ENCODE measurements around the gene SIGLECL1. TPM values are rescaled to one million over a fixed set of nuclear protein-coding genes. Genes with fewer than 3 reads are reported as not detected.

Gene SIGLECL1
- total RNA-seq, 1 donor from 2014 or later = not detected

DNA sequence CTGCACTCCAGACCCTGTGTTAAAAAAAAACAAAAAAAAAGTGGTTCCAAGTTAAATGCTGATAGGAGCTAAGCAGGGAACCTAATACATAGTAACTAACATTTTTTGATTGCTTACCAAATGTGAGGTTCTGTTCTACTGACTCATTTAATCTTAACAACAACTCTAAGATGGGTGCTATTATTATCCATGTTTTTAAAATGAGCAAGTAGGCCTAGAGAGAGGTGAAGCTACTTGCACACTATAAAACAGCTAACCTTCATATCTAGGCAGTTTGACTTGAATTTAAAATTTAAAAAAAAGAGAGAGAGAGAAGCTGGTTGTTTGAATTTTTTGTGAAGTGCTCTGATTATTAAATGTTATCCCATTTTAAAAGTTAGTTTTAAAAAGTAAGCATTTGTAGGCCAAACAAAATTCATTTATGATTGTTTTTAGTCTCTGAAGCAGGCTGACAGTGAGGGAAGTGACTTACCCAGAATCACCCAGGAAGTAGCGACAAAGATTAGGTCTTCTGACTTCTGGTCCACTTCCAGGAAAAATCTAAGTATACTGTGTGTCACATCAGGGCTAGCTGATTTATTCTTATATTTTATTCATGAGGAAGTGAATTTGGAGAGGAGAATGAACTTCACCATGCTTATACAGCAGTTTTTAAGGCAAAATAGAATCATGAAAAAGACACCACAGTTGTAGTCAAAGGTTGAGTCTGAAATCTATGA is 2.4 kb downstream of the SIGLECL1 start:
- no peak for DNase-seq
- Mint-ChIP-seq H3K4me3 (no peak overlapping the region), H3K36me3 (ENCODE audit: low read depth) (no peaks in the 10 kb centered on the region), H3K27me3 (peaks cover 1% of the 10 kb centered on the region), H3K4me1 (peaks cover 4% of the 10 kb centered on the region), H3K27ac (no peak overlapping the region), H3K9me3 (no peaks in the 10 kb centered on the region)
- CTCF ChIA-PET = no interaction called here
- no peak for TF ChIP-seq CTCF (IDR thresholded peaks at IDR 0.05)
- POLR2A ChIA-PET = no interaction called here
- intact Hi-C loops (cut with micrococcal nuclease) = no loop called here
- no peak for ATAC-seq (ENCODE audit: low read depth)

DNA sequence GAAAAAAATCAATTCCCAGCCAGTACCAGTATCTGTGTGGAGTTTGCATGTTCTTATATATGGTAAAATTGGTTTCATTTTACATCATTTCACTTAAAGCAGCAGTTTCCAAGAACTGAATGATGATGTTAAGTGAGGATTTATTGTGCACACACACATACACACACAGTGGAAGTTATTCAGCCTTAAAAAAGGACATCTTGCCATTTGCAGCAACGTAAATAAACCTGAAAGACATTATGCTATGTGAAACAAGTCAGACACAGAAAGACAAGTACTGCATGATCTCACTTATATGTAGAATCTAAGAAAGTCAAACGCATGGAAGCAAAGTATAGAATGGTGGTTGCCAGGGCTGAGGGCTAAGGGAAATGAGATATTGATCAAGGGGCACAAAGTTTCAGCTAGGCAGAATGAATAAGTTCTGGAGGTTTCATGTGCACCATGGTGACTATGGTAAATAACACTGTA is 5.3 kb downstream of the SIGLECL1 start:
- CTCF ChIA-PET = no interaction called here
- peaks cover 7% of the 10 kb centered on the region for H3K27me3 Mint-ChIP-seq
- no peaks in the 10 kb centered on the region for H3K9me3 Mint-ChIP-seq
- POLR2A ChIA-PET = no interaction called here
- ATAC-seq (ENCODE audit: low read depth) (no peak), DNase-seq (no peak)
- no peak for TF ChIP-seq CTCF (IDR thresholded peaks at IDR 0.05)
- no peak overlapping the region for H3K4me3 Mint-ChIP-seq
- no peaks in the 10 kb centered on the region for H3K36me3 Mint-ChIP-seq (ENCODE audit: low read depth)
- H3K27ac Mint-ChIP-seq = no peak overlapping the region
- H3K4me1 Mint-ChIP-seq = peaks cover 7% of the 10 kb centered on the region
- intact Hi-C loops (cut with micrococcal nuclease) = no loop called here

DNA sequence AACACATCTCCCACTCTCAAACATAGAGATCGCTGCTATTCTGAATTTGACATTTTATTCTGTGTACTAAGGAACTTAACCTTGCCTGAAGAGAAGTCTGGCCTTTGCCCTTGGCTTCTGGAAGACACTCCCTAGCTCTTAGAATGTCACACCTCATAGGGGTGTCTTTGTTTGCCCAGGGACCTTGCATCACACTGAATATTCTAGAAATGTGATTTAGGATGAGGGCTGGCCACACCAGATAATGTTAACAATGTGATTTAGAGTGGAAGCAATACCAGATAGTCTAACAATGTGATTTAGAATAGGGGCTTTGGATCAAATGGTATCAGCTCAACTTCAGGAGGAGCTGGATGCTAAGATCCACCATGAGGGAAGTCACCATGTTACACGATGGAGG is 6.6 kb downstream of the SIGLECL1 start:
- ATAC-seq (ENCODE audit: low read depth) (no peak), DNase-seq (no peak)
- no peak for TF ChIP-seq CTCF (IDR thresholded peaks at IDR 0.05)
- Mint-ChIP-seq H3K36me3 (ENCODE audit: low read depth) (no peaks in the 10 kb centered on the region), H3K4me3 (no peak overlapping the region), H3K27me3 (peaks cover 15% of the 10 kb centered on the region), H3K9me3 (no peaks in the 10 kb centered on the region), H3K27ac (no peak overlapping the region), H3K4me1 (peaks cover 7% of the 10 kb centered on the region)
- ChIA-PET POLR2A (no interaction called here), CTCF (interaction anchor here (0.6 kb wide), 1 partner anchor 8 kb away, joined by 5 read pairs; no protein-coding TSS in a partner anchor)
- intact Hi-C loops (cut with micrococcal nuclease) = no loop called here

GRCh38 chr19:51258165-51259160 is 7.6 kb downstream of the SIGLECL1 start:
- no peak for DNase-seq
- intact Hi-C loops (cut with micrococcal nuclease) = no loop called here
- ChIA-PET CTCF (interaction anchor here (1.0 kb wide), 1 partner anchor 403 kb away, joined by 3 read pairs; no protein-coding TSS in a partner anchor), POLR2A (no interaction called here)
- Mint-ChIP-seq H3K4me1 (peaks cover 7% of the 10 kb centered on the region), H3K9me3 (no peaks in the 10 kb centered on the region), H3K27me3 (peaks cover 15% of the 10 kb centered on the region), H3K27ac (no peak overlapping the region), H3K36me3 (ENCODE audit: low read depth) (no peaks in the 10 kb centered on the region), H3K4me3 (no peak overlapping the region)
- ATAC-seq (ENCODE audit: low read depth) = no peak
- no peak for TF ChIP-seq CTCF (IDR thresholded peaks at IDR 0.05)

Measured in activated B cell treated with CpG ODN at 0.5 μM for 24 hours (primary cell).